Measurements from ENCODE around the gene KATNAL1.
"Not testable (repeated sequence)": the region's sequence is repeated elsewhere in the genome, so short reads cannot be mapped to it uniquely, and the experiment has no call there.

KATNAL1 gene

GRCh38 chr13:30290812-30291436 is 16.4 kb downstream of the KATNAL1 start:
- no peak for DNase-seq

GRCh38 chr13:30289533-30289932 is 17.8 kb downstream of the KATNAL1 start:
- DNase-seq: no peak

GRCh38 chr13:30286059-30286458 is 21.3 kb downstream of the KATNAL1 start:
- peak; percentile 23 for DNase-seq

- DNase-seq: no peak
These were observed 31.2 kb downstream of the KATNAL1 start for GRCh38 chr13:30276178-30276577.

- no peak for DNase-seq
These were observed 33.3 kb downstream of the KATNAL1 start for GRCh38 chr13:30274083-30274482.

GRCh38 chr13:30270035-30270434 is 37.3 kb downstream of the KATNAL1 start:
- DNase-seq: not testable (repeated sequence)

- DNase-seq: no peak
These were observed 38.7 kb downstream of the KATNAL1 start for GRCh38 chr13:30268673-30269072.

- DNase-seq: no peak
These were observed 40.6 kb downstream of the KATNAL1 start for GRCh38 chr13:30266756-30267155.

- peak; percentile 4 for DNase-seq
These were observed 48.1 kb downstream of the KATNAL1 start for GRCh38 chr13:30259149-30259733.

- peak; percentile 60 for DNase-seq
These were observed 49.8 kb downstream of the KATNAL1 start for GRCh38 chr13:30257468-30258099.

GRCh38 chr13:30256713-30257467 is 50.5 kb downstream of the KATNAL1 start:
- no peak for DNase-seq

- DNase-seq: no peak
These were observed 51.7 kb downstream of the KATNAL1 start for GRCh38 chr13:30255696-30256095.

GRCh38 chr13:30253830-30254229 is 53.5 kb downstream of the KATNAL1 start:
- DNase-seq: no peak

- no peak for DNase-seq
These were observed 59.9 kb downstream of the KATNAL1 start for GRCh38 chr13:30247406-30247805.

GRCh38 chr13:30241532-30241931 is 65.8 kb downstream of the KATNAL1 start:
- no peak for DNase-seq

- DNase-seq: no peak
These were observed 66.7 kb downstream of the KATNAL1 start for GRCh38 chr13:30240608-30241007.

GRCh38 chr13:30235216-30235615 is 72.1 kb downstream of the KATNAL1 start:
- DNase-seq: peak; percentile 9

- peak; percentile 45 for DNase-seq
These were observed 72.7 kb downstream of the KATNAL1 start for GRCh38 chr13:30234619-30235162.

- peak; percentile 1 for DNase-seq
These were observed 82.6 kb downstream of the KATNAL1 start for GRCh38 chr13:30224732-30225131.

- DNase-seq: no peak
These were observed 85.1 kb downstream of the KATNAL1 start for GRCh38 chr13:30222254-30222653.

- peak; percentile 37 for DNase-seq
These were observed 91.2 kb downstream of the KATNAL1 start for GRCh38 chr13:30216111-30216510.

- DNase-seq: no peak
These were observed 95.1 kb downstream of the KATNAL1 start for GRCh38 chr13:30212256-30212655.

GRCh38 chr13:30211745-30212144 is 95.6 kb downstream of the KATNAL1 start:
- no peak for DNase-seq

Measured in NCI-H69 (cell line).